Lower leg skin (tissue), 3 donors: ENCODE data around the gene TGFBR2.

Experiments
- CTCF ChIP-seq, 3 donors: fragments of 450-650 bp; IDR thresholded peaks; one replicate each; pipeline ENCODE4 v1.5.1; 2016; ENCODE audit warnings: antibody characterized with exemption in 3 of 3, mild to moderate bottlenecking in 3 of 3, moderate library complexity in 2 of 3
- POLR2A ChIP-seq, 2 donors: fragments of 450-650 bp; IDR thresholded peaks; one replicate each; pipeline ENCODE4 v1.6.1; 2016 to 2017; ENCODE audit warnings: antibody characterized with exemption in 2 of 2, mild to moderate bottlenecking in 1 of 2, moderate library complexity in 1 of 2

- no peak for TF ChIP-seq POLR2A (IDR thresholded peaks at IDR 0.05)
- TF ChIP-seq CTCF (IDR thresholded peaks at IDR 0.05), result no peak
Observed at GRCh38 chr3:30681649-30682211, 75.3 kb downstream of the TGFBR2 start.
